NCI-H82 (cell line): ENCODE data around the gene RAB43.
"Not testable (repeated sequence)": the region's sequence is repeated elsewhere in the genome, so short reads cannot be mapped to it uniquely, and the experiment has no call there.

Experiments used
- DNase-seq: peaks from one replicate; lab custom pipeline; 2025; lab: John Stamatoyannopoulos, UW

Gene RAB43

GRCh38 chr3:129121792-129122411 lies at the start of gene RAB43:
Gene RAB43 (minus strand): TSS chr3:129121804. CDS start chr3:129121489, 315 bp downstream.
- peak; percentile 93 for DNase-seq

- DNase-seq: peak; percentile 15
Observed at GRCh38 chr3:129166579-129167332, 45.2 kb upstream of the RAB43 start.

GRCh38 chr3:129165594-129165993 lies 44.0 kb upstream of the RAB43 start:
- not testable (repeated sequence) for DNase-seq

- DNase-seq: peak; percentile 22
Observed at GRCh38 chr3:129164500-129164899, 42.9 kb upstream of the RAB43 start.

GRCh38 chr3:129162729-129163579 lies 41.4 kb upstream of the RAB43 start:
- DNase-seq: peak; percentile 94

GRCh38 chr3:129161860-129162271 lies 40.3 kb upstream of the RAB43 start:
- DNase-seq: peak; percentile 58

GRCh38 chr3:129160891-129161859 lies 39.6 kb upstream of the RAB43 start, which contains the start of gene ISY1:
Gene ISY1 (minus strand): TSS chr3:129161063. CDS start chr3:129160975, 88 bp downstream.
- DNase-seq: peak; percentile 98

GRCh38 chr3:129144786-129145185 lies 23.2 kb upstream of the RAB43 start:
- no peak for DNase-seq

- DNase-seq: not testable (repeated sequence)
Observed at GRCh38 chr3:129141011-129141410, 19.4 kb upstream of the RAB43 start.

- no peak for DNase-seq
Observed at GRCh38 chr3:129139911-129140310, 18.3 kb upstream of the RAB43 start.

- not testable (repeated sequence) for DNase-seq
Observed at GRCh38 chr3:129136275-129136674, 14.7 kb upstream of the RAB43 start.

- no peak for DNase-seq
Observed at GRCh38 chr3:129132097-129132866, 10.7 kb upstream of the RAB43 start.

GRCh38 chr3:129131465-129132088 lies 10.0 kb upstream of the RAB43 start:
- DNase-seq: no peak

GRCh38 chr3:129130291-129130813 lies 8.7 kb upstream of the RAB43 start:
- DNase-seq: no peak

GRCh38 chr3:129128357-129129155 lies 7.0 kb upstream of the RAB43 start:
- DNase-seq: no peak

GRCh38 chr3:129126726-129127280 lies 5.2 kb upstream of the RAB43 start:
- DNase-seq: no peak

GRCh38 chr3:129123314-129124060 lies 1.9 kb upstream of the RAB43 start:
- DNase-seq: no peak
